NCI-H146 treated with DMSO at 0.1 percent for 48 hours (cell line): ENCODE data around the gene EBI3.
A peak's percentile ranks its signal among the peaks of the same experiment; 100 is the strongest.
"Not testable (repeated sequence)": the region's sequence is repeated elsewhere in the genome, so short reads cannot be mapped to it uniquely, and the experiment has no call there.

Experiments
- DNase-seq: peaks from one replicate; lab custom pipeline; 2025; ENCODE audit not compliant: unreplicated experiment; lab: John Stamatoyannopoulos, UW

Gene EBI3

GRCh38 chr19:4229179-4229931, at the start of gene EBI3:
Gene EBI3 (plus strand): TSS chr19:4229523. CDS start chr19:4229551, 28 bp downstream.
- no peak for DNase-seq

- DNase-seq, result no peak
Measured at GRCh38 chr19:4181053-4181508, 48.2 kb upstream of the EBI3 start.

- DNase-seq, result peak; percentile 76
Measured at GRCh38 chr19:4182084-4182810, 47.1 kb upstream of the EBI3 start, which contains the start of the genes ANKRD24 and SIRT6. Gene ANKRD24 (plus strand): TSS chr19:4182689. CDS start chr19:4186426, 3,737 bp downstream. Gene SIRT6 (minus strand): TSS chr19:4182563. CDS start chr19:4182539, 24 bp downstream.

GRCh38 chr19:4183967-4184717, 45.2 kb upstream of the EBI3 start:
- DNase-seq, result peak; percentile 61

- DNase-seq, result no peak
Measured at GRCh38 chr19:4184718-4185352, 44.5 kb upstream of the EBI3 start.

GRCh38 chr19:4185413-4186086, 43.8 kb upstream of the EBI3 start:
- no peak for DNase-seq

- peak; percentile 17 for DNase-seq
Measured at GRCh38 chr19:4186087-4186993, 43.0 kb upstream of the EBI3 start.

GRCh38 chr19:4187313-4188122, 41.8 kb upstream of the EBI3 start:
- DNase-seq, result no peak

GRCh38 chr19:4189641-4190040, 39.7 kb upstream of the EBI3 start:
- no peak for DNase-seq

- DNase-seq, result not testable (repeated sequence)
Measured at GRCh38 chr19:4192537-4192936, 36.8 kb upstream of the EBI3 start.

- no peak for DNase-seq
Measured at GRCh38 chr19:4194353-4194752, 35.0 kb upstream of the EBI3 start.

GRCh38 chr19:4196009-4196408, 33.3 kb upstream of the EBI3 start:
- DNase-seq, result no peak

GRCh38 chr19:4196587-4197148, 32.7 kb upstream of the EBI3 start:
- no peak for DNase-seq

- DNase-seq, result no peak
Measured at GRCh38 chr19:4197228-4197624, 32.1 kb upstream of the EBI3 start.

- DNase-seq, result no peak
Measured at GRCh38 chr19:4197625-4198466, 31.5 kb upstream of the EBI3 start.

GRCh38 chr19:4198467-4199126, 30.7 kb upstream of the EBI3 start:
- no peak for DNase-seq
